Stimulated activated CD4-positive, alpha-beta T cell treated with anti-CD3 and anti-CD28 coated beads, Interleukin-1b, Interleukin-23, amount 100 ng/mL, for 48 hours (primary cell): ENCODE results near the gene NAA25.

Experiments used
- DNase-seq: peaks from one replicate; pipeline ENCODE4 v3.0.0-alpha.2; 2020

The NAA25 gene

DNA sequence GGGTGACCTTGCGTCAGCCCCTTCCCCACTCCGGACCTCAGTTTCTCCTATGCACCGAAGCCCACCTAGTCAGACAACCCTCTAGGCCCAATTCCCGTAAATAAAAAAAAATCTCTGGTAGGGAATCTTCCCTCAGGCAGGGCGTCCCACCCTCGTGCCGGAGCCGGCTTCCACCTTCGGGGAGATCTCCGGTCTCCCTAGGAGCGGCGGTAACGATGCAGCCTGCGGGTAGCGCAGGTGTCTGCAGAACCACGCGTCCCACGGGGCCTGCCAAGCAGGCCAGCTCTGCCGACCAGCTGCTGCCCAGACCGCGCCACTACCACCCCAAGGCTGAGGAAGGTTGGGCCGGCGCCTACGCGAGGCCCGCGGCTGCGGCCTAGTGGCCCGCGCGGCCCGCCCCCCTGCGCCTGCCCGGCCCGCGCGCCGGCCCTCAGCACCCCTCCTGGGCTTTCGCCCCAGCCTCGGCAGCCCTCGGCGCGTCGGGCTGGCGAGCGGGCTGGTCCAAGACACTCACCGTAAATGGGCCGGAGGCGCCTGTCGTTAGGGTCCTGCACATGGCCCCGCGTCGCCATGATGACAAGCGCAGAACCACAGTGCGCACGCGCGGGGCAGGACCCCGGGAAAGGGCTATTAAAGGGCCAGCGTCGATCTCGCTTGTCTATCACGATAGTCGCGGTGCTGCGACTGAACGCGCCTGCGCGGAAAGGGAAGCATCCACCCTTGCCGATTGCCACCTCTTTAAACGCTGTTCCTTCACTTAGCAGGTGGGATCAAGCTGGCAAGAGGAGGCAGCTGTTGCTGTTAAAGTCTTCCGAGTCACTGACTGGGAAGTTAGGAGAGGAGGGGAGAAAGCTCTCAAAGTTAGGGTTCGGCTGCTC, at the start of gene NAA25:
NAA25 (minus strand) TSS at position 582 of the 878 bp plus-strand sequence; CDS start at position 572, 10 bp downstream.
- DNase-seq: peak; percentile 88

DNA sequence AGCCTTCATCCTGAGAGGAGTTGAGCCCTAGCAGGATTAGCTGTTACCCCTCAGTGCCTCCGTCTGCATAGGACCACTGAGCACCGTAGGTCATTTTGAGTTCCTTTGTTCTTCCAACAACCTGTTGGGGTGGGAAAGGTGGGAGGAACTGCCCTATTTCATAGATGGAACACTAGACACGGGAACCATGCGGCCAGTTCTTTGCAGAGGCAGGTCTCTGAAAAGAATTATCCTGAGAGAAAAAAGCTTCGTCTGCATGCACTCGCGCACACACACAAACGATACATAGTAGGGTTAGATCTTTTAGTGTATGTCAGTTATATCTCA, 45.3 kb upstream of the NAA25 start:
- DNase-seq: no peak

DNA sequence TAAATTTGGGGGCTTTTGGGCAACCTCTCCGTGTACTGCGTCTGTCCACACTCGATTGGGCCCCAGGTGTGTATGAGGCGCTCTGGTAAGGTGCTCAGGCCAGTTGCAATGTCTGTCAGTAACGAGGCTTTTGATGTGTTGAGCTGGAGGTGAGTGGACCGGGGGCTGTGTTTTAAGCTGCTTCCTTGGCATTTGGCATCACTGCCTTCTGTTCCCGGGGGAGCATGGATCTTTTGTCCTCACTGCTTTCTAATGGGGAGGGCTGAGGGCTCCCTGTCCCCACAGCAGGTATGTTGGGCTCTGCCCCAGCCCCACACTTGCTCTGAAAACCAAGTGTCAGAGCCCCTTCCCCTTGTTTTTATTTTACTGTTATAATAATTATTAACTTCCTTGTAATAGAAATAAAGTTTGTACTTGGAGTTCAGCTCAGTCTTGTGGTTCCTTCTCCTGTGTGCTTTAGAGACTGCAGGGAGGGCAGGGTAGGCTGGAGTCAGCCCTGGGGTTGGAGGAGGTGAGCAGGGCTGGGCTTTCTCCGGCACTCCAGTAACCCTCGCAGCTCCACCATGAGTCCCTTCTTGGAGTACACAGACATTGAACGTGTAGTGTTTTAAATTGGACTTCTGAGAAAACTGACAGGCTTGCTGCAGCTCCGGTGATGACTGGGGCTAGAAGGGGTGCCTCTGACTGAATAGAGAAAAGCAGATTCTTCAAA, 44.8 kb upstream of the NAA25 start:
- DNase-seq: no peak

DNA sequence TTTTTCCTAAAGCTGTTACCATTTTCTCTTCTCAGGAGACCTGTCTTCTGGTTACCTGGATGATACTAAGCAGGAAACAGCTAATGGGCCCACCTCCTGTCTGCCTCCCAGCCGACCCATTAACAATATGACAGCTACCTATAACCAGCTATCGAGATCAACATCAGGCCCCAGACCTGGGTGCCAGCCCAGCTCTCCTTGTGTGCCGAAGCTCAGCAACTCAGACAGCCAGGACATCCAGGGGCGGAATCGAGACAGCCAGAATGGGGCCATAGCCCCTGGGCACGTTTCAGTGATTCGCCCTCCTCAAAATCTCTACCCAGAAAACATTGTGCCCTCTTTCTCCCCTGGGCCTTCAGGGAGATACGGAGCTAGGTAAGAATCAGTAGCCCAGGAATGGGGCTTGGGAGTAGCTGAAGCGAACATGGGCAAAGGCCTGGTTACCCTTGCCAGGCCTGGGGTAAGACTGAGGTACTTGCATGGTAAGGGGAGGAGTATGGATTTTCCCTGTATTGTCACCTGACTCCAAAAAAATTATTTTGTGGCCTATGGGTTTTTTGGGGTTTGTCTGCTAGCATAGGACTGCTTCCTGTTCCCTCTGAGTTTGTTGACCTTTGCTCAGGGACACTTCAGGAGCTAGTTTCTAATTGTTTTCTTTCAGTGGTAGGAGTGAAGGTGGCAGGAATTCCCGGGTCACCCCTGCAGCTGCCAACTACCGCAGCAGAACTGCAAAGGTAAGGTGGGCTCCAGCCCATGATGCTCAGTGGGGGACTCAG, 43.4 kb upstream of the NAA25 start:
- DNase-seq: no peak

DNA sequence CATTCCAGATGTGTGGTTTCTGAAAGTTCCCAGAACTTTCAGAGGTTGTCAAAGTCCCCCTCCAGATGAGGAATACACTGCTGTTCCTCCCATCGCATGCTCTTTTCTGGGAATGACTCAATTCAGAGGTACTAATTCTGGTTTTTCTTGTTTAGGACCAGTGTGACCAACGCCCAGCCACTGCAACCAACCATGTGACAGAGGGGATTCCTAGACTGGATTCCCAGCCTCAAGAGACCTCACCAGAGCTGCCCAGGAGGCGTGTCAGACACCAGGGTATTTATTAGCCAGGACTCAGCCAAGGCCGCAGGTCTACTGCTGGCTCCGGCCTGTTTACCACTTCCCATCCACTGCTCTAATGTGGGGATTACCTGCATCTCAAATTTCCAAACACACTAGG, 41.0 kb upstream of the NAA25 start:
- no peak for DNase-seq

DNA sequence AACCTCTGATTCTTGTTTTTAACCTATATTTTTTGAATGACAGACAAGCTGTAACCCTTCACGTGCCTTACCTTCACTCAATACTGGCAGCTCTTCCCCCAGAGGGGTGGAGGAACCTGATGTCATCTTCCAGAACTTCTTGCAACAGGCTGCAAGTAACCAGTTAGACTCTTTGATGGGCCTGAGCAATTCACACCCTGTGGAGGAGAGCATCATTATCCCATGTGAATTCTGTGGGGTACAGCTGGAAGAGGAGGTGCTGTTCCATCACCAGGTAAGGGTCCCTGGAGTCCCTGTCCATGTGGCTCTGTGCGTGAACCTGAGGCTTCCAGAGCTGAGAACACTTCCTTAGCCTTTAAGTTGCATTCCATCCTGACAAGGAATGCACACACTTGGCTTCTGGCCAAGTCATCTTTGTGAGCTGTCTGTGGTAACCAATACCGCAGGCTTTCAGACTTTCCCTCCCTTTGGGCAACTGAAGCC, 39.5 kb upstream of the NAA25 start:
- DNase-seq: no peak

DNA sequence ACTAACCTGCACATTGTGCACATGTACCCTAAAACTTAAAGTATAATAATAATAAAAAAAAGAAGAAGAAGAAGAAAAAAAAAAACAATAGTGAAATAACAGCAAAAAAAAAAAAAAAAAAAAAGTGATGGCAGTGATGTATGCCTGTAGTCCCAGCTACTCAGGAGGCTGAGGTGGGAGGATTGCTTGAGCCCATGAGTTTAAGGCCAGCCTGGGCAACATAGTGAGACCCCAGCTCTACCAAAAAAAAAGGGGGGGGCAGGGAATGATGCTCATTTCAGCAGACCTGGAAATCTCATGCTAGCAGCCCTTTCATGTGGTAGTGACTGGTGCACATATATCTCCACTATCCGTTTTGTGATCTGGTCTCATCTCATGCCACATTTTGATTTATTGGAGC, 37.5 kb upstream of the NAA25 start:
- DNase-seq: no peak

DNA sequence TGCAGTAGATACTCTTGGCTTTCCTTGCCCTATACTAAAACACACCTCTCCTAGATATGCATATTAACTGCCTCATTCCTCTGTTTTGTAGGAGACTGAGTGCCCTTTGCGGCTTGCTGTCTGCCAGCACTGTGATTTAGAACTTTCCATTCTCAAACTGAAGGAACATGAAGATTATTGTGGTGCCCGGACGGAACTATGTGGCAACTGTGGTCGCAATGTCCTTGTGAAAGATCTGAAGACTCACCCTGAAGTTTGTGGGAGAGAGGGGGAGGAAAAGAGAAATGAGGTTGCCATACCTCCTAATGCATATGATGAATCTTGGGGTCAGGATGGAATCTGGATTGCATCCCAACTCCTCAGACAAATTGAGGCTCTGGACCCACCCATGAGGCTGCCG, 32.1 kb upstream of the NAA25 start:
- no peak for DNase-seq

DNA sequence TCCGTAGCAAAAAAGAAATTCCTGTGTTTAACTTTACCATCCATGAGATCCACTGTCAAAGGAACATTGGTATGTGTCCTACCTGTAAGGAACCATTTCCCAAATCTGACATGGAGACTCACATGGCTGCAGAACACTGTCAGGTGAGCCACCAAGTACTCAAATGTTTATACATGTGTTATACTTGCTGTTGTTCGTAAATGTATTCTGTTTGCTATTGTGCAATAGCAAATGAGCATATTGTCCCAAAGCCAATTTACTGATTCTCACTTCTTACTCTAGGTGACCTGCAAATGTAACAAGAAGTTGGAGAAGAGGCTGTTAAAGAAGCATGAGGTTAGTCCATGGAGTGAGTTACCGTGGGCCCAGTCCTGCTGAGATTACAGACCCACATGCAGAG, 26.1 kb upstream of the NAA25 start:
- DNase-seq: no peak

DNA sequence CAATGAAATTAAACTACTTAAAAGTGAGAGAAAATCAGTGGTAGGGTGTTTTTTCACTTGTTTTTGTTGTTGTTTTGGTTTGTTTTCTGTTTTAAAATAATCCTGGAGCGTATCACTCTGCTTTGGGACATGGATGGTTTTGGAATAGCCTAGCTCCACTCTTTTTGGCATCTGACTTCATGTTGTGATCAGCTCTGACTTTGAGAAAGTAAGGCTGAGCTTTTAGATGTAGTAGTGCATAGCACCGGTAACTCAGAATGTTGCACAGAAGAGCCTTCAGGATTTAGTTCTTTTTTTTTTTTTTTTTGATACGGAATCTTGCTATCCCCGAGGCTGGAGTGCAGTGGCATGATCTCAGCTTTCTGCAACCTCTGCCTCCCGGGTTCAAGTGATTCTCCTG, 24.8 kb upstream of the NAA25 start:
- no peak for DNase-seq

DNA sequence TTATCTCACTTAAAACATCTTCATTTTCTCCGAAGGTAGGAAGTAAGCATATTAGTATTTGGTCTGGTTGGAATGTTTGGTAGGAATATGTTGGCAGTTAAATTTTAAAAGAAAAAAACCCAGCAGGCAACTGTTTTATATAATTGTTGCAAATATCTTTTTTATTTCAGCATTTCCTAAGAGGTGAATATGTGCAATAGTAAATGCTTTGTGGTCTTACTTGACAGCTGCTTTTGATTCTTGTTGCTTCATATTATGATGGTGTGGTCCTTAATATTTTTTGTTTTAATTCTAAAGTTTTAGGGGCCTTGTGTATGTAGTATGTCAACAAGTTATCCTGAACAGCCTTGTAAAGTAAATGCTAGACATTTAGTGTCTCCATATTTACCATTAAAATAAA, 23.1 kb upstream of the NAA25 start:
- no peak for DNase-seq

DNA sequence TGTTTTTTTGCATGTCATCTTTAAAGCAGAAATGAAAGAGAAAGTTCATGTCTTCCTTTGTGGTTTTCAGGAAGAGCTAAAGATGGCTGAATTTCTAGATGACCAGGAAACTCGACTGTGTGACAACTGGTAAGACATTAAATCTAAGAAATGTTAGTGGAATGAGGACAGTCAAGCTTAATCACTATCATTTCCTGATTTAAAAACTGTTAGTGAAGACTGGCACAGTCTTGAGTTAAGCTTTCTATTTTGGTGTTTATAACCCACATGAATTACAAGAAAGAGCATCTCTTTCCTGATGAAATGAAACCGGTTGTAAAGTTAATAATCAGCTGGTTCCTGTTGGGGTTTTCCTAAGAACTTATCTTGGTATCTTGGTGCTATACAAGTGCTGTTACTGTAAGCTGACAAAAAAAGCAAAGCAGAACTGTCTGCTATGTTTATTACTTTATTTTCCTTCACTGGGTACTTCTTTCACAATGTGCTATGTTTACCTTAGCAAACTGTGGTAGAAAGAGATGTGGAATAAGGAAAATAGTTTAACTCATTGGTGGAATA, 21.9 kb upstream of the NAA25 start:
- no peak for DNase-seq

DNA sequence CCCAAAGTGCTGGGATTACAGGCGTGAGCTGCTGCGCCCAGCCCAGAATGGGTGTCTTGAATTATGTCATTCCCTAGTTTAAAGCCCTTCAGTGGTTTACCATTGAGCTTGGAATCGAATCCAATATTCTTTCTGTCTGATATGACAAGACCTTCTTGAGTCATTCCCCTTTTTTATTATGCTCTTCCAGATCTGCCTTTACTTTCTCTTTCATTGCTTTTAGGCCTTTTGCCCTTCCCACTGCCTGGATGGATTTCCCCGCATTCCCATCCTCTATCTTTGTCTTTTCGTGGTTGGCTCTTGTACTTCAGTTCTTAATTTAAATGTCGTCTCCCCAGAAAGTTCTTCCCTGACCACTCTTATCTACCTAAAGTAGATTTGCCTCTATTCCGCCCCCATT, 18.3 kb upstream of the NAA25 start:
- DNase-seq: no peak

DNA sequence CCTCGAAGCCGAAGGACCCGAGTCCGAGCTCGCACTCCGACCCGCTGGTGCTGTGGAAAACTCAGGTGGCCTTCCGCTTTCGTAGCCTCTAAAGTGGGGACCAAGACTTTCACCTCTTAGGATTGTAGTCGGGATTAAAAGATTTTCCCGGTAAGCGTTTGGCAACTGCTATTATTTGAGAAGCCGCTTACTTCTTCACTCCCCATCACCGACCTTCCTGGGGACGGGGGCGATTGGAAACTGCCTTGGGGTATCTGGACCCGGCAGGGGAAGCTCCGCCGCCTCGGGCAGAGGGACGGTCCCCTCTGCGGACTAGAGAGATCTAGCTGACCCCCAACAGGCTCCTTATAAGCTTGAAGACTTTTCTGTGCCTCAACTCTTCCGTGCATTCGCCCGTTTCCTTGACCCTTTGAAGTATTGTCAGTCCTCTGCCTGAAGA, 17.4 kb upstream of the NAA25 start:
- DNase-seq: no peak

DNA sequence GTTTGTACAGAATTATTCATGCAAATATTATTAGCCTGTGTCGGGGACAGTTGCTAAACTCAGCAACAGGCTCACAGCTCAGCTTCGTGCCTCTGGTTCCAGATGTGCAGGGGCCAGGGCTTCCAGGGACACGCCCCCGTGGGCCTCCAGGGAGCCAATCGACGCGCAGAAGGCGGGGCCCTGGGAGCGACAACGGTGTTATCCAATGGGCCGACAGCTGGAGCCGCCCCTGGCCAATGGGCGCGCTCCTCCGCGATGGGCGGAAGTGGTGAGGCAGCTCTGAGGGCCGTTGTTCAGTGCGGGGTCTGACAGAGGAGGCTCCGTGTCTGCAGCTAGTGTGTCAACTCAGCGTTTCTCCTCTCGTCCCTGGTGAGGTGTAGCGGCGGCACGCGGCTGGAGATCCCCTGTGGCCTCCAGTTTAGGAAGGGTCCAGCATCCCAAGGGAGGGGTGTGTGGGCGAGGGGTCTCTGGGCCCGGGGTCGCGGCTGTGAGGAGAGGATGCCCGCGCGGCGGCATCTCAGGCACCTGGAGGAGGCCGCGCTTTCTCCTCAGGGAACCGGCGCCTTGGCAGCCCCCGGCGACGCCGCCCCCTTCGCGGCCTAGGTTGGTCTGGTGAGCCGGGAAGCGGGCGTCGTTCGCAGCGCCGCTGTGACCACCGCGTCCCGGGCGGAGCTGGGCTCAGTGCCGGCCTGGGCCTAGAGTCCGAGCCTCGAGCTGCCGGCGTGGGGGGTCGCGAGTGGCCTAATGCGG, 16.8 kb upstream of the NAA25 start, which contains the start of gene TRAFD1:
TRAFD1 (plus strand) TSS at position 311 of the 750 bp plus-strand sequence. CDS start 4,963 bp downstream, outside the sequence.
- DNase-seq: peak; percentile 98

DNA sequence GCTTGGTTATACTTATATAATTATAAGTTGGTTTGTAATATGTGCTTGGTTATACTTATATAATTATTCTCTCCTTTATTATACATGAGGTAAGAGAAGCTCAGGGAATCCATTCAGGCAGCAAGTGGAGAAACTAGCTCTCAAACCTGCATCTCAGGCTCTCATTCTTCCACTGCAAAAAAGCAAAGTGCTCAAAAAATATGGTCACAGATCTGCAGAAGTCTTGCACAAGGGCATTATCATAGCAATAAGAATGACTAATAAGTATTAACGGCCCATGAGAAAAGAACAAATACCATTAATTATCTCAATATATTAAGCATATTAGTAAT, 16.3 kb upstream of the NAA25 start:
- DNase-seq: no peak

DNA sequence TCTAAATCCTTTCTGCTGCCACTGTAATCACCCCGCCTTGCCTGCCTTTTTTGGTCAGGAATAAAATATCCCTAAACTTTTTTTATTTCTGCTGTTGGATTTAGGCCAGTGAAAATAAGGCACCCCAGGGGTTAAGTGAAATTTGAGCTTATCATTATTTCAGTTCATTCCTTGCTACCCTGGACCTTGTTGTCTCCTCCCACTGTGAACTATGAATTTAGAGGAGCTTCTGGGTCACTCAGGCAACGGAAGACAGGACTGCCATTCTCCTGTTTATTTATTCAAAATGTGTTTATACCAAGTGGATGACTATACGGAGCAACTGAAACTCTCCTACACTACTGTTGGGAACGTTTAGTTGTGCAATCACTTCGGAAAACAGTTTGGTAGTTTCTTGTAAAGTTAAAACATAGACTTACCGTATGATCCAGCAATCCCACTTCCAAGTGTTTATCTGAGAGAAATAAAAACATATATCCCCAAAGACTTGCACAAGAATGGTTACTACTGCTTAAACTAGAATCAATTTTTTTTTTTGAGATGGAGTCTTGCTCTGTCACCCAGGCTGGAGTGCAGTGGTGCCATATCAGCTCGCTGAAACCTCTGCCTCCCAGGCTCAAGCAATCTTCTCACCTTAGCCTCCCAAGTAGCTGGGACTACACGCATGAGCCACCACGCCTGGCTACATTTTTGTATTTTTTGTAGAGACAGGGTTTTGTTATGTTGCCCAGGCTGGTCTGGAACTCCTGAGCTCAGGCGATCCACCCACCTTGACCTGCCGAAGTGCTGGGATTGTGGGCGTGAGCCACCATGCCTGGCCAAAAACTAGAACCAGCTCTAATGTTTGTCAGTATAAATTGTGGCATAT, 14.5 kb upstream of the NAA25 start:
- no peak for DNase-seq

DNA sequence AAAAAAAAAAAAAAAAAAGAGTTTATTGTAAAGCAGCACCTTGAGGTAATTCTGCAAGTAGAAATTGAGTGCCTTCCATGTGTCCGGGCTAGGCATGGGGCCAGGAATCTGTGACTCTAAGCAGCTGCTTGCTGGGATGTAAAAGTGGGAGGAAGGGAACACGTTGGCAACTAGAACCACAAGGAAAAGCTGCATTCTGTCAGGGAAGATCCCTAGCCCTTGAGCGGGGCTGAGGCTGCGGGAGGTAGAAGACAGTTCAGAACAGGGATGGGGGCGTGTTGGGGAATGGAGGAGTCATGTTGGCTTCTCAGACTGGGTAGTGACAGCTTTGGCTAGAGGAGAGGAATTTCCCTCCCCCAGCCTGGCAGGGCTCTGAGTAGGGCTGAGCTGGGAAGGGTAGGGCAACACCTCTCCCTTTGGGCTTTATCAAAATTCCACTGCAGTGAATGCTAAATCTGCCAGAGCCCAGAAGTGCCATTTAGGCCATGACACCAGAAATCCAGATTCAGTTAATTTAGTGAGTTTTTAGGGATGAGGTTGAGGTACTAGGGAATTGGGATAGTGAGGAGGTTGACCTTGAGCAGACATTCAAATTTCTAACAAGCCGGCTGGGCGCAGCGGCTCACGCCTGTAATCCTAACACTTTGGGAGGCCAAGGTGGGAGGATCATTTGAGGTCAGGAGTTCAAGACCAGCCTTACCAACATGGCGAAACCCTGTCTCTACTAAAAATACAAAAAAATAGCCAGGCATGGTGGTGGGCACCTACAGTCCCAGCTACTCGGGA, 13.4 kb upstream of the NAA25 start:
- no peak for DNase-seq

DNA sequence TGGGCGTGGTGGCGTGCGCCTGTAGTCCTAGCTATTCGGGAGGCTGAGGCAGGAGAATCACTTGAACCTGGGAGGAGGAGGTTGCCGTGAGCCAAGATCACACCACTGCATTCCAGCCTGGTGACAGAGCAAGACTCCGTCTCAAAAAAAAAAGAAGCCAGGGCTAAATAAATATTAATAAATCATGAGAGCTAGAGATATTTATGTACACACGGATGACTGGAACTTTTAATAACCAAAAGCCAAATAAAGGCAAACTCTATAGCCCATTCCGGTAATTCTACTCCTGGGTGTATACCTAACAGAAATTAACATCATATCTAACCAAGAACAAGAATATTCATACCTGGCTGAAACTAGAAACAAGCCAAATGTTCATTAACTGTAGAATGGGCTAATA, 9.1 kb upstream of the NAA25 start:
- no peak for DNase-seq

DNA sequence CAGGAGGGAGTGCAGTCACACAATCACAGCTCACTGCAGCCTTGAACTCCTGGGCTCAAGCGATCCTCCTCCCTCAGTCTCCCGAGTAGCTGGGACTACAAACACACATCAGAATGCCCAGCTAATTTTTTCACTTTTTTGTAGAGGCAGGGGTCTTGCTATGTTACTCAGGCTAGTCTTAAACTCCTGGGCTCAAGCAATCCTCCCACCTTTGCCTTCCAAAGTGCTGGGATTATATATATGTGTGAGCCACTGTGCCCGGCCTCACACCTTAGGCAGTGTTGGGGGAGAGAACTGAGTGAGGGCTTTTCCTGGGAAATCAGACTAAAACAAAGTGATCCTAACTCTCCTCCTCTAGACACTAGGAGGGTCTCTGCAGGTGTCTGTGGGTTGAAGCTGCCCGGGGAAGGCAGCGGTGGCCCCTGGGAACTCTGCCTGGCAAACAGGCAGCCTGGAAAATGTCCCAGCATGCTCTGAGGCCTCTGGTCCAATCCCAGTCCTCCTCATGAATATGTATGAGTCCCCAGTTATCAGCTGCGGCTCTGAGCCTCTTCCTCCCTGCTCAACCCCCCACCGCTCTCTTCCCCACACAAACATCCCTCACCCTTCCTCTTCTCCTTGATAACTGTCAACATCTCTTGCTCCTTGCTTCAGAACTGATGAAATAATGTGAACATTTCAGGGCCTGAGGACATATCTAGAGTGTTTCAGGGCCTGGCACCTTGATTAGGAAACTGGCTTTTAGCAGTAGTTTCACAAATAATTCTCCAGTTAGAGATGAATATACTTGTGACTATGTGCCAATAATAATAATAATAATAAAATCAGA, 7.9 kb upstream of the NAA25 start:
- DNase-seq: no peak
